ENCODE measurements around the gene LRRC7.
"Not testable (repeated sequence)": the region's sequence is repeated elsewhere in the genome, so short reads cannot be mapped to it uniquely, and the experiment has no call there.

The LRRC7 gene

GRCh38 chr1:70039485-70039884 lies 471.8 kb downstream of the LRRC7 start:
- no peak for DNase-seq (ENCODE audit: low read depth in 2 of 2)

GRCh38 chr1:70041317-70042045 lies 473.8 kb downstream of the LRRC7 start:
- no peak for DNase-seq (ENCODE audit: low read depth in 2 of 2)

GRCh38 chr1:70042090-70042731 lies 474.5 kb downstream of the LRRC7 start:
- DNase-seq (ENCODE audit: low read depth in 2 of 2) = no peak

GRCh38 chr1:70043804-70044203 lies 476.1 kb downstream of the LRRC7 start:
- peak; percentile 62 to 64 for DNase-seq (ENCODE audit: low read depth in 2 of 2)

- peak; percentile 71 to 74 for DNase-seq (ENCODE audit: low read depth in 2 of 2)
These were observed 477.1 kb downstream of the LRRC7 start for GRCh38 chr1:70044832-70045231.

- not testable (repeated sequence) for DNase-seq (ENCODE audit: low read depth in 2 of 2)
These were observed 477.9 kb downstream of the LRRC7 start for GRCh38 chr1:70045581-70045980.

GRCh38 chr1:70048336-70049094 lies 480.8 kb downstream of the LRRC7 start:
- DNase-seq (ENCODE audit: low read depth in 2 of 2) = no peak

GRCh38 chr1:70051926-70052325 lies 484.2 kb downstream of the LRRC7 start:
- no peak for DNase-seq (ENCODE audit: low read depth in 2 of 2)

GRCh38 chr1:70057500-70057899 lies 489.8 kb downstream of the LRRC7 start:
- no peak for DNase-seq (ENCODE audit: low read depth in 2 of 2)

GRCh38 chr1:70061231-70061630 lies 493.5 kb downstream of the LRRC7 start:
- DNase-seq (ENCODE audit: low read depth in 2 of 2) = no peak

- DNase-seq (ENCODE audit: low read depth in 2 of 2) = no peak
These were observed 496.1 kb downstream of the LRRC7 start for GRCh38 chr1:70063861-70064260.

- no peak for DNase-seq (ENCODE audit: low read depth in 2 of 2)
These were observed 499.0 kb downstream of the LRRC7 start for GRCh38 chr1:70066711-70067110.

- peak; percentile 61 to 63 for DNase-seq (ENCODE audit: low read depth in 2 of 2)
These were observed 503.9 kb downstream of the LRRC7 start for GRCh38 chr1:70071601-70072000.

GRCh38 chr1:70072231-70072751 lies 504.6 kb downstream of the LRRC7 start:
- DNase-seq (ENCODE audit: low read depth in 2 of 2) = peak in 1 of 2 experiments; percentile 13

GRCh38 chr1:70075761-70076160 lies 508.0 kb downstream of the LRRC7 start:
- DNase-seq (ENCODE audit: low read depth in 2 of 2) = no peak

GRCh38 chr1:70077066-70077465 lies 509.3 kb downstream of the LRRC7 start:
- DNase-seq (ENCODE audit: low read depth in 2 of 2) = no peak

GRCh38 chr1:70079546-70079945 lies 511.8 kb downstream of the LRRC7 start:
- DNase-seq (ENCODE audit: low read depth in 2 of 2) = no peak

GRCh38 chr1:70083519-70083918 lies 515.8 kb downstream of the LRRC7 start:
- DNase-seq (ENCODE audit: low read depth in 2 of 2) = no peak

- peak; percentile 22 to 24 for DNase-seq (ENCODE audit: low read depth in 2 of 2)
These were observed 516.7 kb downstream of the LRRC7 start for GRCh38 chr1:70084314-70084915.

GRCh38 chr1:70085521-70085920 lies 517.8 kb downstream of the LRRC7 start:
- no peak for DNase-seq (ENCODE audit: low read depth in 2 of 2)

GRCh38 chr1:70086897-70087296 lies 519.2 kb downstream of the LRRC7 start:
- no peak for DNase-seq (ENCODE audit: low read depth in 2 of 2)

- DNase-seq (ENCODE audit: low read depth in 2 of 2) = peak; percentile 16 to 26
These were observed 522.4 kb downstream of the LRRC7 start for GRCh38 chr1:70090141-70090540.
